Stimulated activated CD8-positive, alpha-beta memory T cell treated with anti-CD3 and anti-CD28 coated beads, Interleukin-7, amount 100 ng/mL, for 48 hours (primary cell): ENCODE data around the gene FOXJ1.

Experiments used
- DNase-seq, 2 donors: peaks; one replicate each; pipeline ENCODE4 v3.0.0-alpha.2; 2020; ENCODE audit warnings: low read depth in 1 of 2; ENCODE audit errors: extremely low read depth in 1 of 2

Gene FOXJ1

GRCh38 chr17:76142585-76143041 is 1.6 kb upstream of the FOXJ1 start:
- DNase-seq = no peak

GRCh38 chr17:76142039-76142584 is 1.1 kb upstream of the FOXJ1 start:
- no peak for DNase-seq

GRCh38 chr17:76140661-76141211 is 309 bp downstream of the FOXJ1 start:
- DNase-seq = no peak

GRCh38 chr17:76139801-76140660 is 1.0 kb downstream of the FOXJ1 start:
- no peak for DNase-seq

- no peak for DNase-seq
Measured at GRCh38 chr17:76138896-76139752, 1.9 kb downstream of the FOXJ1 start.

GRCh38 chr17:76138234-76138895 is 2.7 kb downstream of the FOXJ1 start:
- DNase-seq = no peak

GRCh38 chr17:76137351-76138233 is 3.5 kb downstream of the FOXJ1 start:
- no peak for DNase-seq

- DNase-seq = no peak
Measured at GRCh38 chr17:76137001-76137350, 4.1 kb downstream of the FOXJ1 start.

- no peak for DNase-seq
Measured at GRCh38 chr17:76136276-76137000, 4.6 kb downstream of the FOXJ1 start.

- no peak for DNase-seq
Measured at GRCh38 chr17:76135810-76136188, 5.2 kb downstream of the FOXJ1 start.

- DNase-seq = no peak
Measured at GRCh38 chr17:76134911-76135809, 5.9 kb downstream of the FOXJ1 start.

- DNase-seq = no peak
Measured at GRCh38 chr17:76132574-76133338, 8.3 kb downstream of the FOXJ1 start.

- no peak for DNase-seq
Measured at GRCh38 chr17:76131692-76132573, 9.1 kb downstream of the FOXJ1 start.

GRCh38 chr17:76131051-76131691 is 9.9 kb downstream of the FOXJ1 start:
- no peak for DNase-seq

- DNase-seq = no peak
Measured at GRCh38 chr17:76130473-76130872, 10.6 kb downstream of the FOXJ1 start.

- DNase-seq = no peak
Measured at GRCh38 chr17:76125922-76126321, 15.1 kb downstream of the FOXJ1 start.
